Activated CD4-positive, alpha-beta T cell treated with anti-CD3 and anti-CD28 coated beads for 4 hours (primary cell): ENCODE data around the gene SRSF5.

Experiments used
- DNase-seq, 2 donors: peaks; one replicate each; pipeline ENCODE4 v3.0.0-alpha.2; 2020

The SRSF5 gene

DNA sequence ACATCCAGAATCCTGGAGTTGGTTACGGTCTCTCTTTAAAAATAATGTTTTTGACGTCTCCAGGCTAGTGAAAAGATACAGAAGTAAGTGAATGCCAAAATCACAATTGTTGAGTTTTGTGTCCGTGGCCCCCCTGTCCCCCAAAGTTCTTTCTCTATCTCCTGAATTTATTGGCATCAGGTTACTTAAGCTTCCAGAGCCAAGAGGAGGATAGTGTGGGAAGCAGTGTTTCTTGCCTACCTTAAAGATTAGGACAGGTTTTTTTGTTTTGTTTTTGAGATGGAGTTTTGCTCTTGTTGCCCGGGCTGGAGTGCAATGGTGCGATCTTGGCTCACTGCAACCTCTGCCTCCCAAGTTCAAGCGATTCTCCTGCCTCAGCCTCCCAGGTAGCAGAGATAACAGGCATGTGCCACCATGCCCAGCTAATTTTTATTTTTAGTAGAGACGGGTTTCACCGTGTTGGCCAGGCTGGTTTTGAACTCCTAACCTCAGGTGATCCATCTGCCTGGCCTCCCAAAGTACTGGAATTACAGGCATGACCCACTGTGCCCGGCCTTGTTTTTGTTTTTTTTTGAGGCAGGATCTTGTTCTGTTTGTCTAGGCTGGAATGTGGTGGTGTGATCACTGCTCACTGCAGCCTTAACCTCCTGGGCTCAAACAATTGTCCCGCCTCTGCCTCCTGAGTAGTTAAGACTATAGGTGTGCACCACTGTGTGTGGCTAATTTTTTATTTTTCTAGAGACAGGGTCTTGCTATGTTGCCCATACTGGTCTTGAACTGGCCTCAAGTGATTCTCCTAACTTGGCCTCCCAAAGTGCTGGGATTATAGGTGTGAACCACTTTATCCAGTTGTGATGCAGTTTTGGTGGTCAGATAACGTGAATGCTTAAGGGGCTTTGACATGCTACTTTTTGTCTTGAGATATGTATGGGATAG is 5.4 kb downstream of the SRSF5 start:
- DNase-seq, result no peak

DNA sequence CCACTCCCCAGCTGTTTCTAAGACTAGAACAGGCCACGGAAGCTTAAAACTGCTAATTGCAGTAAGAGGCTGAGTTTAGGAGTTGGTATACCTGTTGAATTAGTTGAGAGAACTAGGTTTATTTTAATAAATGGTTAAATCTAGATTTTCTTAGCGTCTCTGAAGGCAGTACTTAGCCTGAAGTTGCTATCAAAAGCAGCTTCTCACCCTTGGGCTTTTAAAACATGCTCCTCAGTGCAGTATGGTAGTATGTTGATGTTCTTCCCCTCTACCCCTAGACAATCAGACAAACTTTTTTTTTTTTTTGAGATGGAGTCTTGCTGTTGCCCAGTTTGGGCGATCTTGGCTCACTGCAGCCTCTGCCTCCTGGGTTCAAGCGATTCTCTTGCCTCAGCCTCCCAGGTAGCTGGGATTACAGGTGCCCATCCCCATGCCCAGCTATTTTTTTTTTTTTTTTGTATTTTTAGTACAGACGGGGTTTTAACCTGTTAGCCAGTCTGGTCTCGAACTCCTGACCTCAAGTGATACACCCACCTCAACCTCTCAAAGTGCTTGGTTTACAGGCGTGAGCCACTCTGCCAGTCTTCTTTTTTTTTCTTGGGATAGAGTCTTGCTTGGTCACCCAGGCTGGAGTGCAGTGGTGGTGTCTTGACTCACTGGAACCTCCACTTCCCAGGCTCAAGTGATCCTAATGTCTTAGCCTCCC is 6.8 kb downstream of the SRSF5 start:
- DNase-seq, result no peak

DNA sequence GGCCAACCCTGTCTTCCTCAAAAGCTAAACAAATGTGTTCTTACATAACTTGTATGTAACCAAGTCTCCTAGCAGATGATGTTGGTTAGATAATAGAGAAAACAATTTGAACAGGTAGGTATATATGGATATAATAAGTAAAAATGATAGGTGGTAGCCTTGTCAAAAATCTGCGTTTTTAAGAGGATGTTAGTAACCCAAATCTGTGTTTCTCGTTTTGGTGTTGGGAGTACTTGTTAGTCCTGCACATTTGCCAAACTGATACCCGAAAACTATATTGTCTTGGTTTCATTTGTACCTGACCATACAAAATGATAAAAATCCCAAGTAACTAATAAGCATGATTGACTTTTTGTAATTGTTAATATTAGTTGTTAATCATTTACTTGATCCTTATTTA is 8.1 kb downstream of the SRSF5 start:
- DNase-seq, result no peak

DNA sequence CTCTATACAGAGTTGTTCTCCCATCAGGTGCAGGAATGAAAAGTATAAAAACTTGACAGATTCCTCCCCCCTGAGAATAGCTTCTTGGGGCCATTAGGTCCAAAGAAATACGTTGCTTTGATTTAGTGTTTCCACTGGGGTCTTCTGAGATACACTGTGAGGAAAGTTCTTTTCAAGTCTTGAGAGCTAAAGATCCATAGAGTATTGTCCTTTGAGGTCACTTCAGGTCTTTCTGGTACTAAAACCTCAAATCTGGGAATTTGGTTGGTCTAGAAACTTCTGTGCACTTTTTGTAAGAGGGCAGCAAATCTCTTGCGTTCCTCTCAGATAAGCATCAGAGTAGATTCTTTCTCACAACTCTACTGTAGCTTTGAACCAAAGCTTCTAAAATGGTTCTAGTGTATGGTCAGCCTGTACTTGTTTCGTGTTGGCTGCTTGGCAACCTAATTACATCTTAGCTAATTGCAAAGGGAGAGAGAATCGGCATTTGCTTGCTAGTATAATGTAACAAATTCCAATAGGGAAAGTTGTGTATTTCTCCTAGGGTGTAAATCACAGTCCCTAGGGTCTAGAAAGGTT is 10.0 kb downstream of the SRSF5 start:
- no peak for DNase-seq

DNA sequence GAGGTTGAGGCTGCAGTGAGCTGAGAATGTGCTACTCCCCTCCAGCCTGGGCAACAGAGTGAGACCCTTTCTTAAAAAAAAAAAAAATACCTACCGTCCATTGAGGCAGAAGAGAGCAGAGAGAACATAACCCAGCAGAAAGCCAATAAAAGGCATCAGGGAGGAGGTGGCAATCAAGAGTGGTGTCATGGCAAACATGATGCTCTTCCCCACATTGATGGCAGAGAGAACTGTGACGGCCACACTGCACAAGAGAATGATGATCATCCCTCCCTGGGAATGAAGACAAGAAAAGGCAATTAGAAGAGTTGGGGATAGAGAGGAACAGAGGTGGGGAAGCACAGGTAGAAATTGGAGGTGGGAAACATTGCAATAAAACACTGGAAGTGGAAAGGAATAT is 12.1 kb downstream of the SRSF5 start:
- DNase-seq, result no peak

DNA sequence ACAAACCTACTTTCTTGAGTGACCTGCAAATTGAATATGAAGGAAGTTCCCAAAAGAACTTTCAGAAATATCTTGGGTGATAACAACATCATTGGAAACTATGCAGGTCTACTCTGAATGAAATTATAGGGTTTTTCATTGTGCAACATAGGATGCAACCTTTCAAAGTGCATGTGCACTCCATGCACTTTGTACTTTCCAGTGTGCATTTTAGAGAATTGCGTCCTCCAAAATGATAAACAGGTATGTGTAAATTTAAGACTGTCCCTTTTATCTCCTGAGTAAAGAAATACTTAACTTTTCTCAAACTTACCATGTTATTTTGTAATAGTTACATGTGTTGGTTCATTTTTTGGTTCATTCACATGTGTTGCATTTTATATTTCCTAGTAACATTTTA is 13.2 kb downstream of the SRSF5 start:
- DNase-seq, result no peak

DNA sequence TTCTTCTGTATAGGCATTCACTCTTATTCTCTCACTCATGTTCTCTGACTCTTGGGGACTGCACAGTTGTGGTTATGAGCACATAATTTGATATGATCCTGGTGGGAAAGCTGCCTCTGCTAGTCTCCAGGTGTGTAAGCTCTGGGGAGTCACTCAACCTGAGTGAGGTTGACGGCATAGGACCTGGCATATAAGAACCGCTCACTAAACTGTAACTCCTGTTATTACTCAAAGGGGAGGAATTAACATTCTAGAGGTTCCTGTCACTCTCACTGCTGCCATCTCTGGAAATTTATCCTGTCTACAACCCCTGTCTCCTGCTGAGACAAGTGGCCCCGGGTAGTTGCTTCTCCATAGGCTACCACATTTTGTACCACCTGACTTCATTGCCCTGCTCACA is 14.0 kb downstream of the SRSF5 start:
- DNase-seq, result no peak

DNA sequence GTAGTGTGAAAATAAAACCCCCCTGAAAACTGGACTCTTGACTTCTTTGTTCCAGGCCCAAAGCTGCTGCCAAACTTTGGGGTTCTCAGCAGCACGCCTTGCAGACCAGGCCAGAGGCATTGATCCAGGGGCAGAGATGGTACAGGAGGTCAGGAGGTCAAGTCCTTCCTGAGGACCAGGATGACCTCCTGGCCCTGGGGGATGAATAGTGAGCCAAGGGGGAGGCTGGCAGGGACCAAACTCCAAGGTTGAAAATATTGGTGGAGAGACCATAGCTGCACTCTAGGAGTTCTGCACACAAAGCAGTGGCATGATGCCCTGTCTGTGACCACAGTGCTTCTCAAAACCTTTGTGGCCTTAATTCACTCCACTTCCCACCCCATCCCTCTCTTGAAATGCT is 18.0 kb downstream of the SRSF5 start:
- DNase-seq, result no peak

DNA sequence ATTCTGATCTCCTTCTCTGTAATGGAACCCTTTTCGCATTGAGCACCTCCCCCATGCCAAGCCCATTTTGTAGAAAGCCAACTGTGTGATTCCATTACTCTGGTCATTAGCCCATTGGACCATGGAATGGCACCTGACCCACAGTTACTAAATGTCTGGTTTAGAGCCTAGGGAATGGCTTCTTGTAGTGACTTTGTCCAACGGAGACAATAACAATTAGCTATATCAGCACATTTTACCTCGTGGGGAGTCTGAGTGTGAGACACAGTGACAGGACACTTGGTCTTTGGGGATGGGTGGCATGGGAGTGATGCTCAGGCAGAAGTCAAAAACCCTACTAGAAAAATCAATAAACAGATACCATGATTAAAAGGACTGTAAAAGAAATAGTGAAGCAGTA is 19.7 kb downstream of the SRSF5 start:
- DNase-seq, result no peak

DNA sequence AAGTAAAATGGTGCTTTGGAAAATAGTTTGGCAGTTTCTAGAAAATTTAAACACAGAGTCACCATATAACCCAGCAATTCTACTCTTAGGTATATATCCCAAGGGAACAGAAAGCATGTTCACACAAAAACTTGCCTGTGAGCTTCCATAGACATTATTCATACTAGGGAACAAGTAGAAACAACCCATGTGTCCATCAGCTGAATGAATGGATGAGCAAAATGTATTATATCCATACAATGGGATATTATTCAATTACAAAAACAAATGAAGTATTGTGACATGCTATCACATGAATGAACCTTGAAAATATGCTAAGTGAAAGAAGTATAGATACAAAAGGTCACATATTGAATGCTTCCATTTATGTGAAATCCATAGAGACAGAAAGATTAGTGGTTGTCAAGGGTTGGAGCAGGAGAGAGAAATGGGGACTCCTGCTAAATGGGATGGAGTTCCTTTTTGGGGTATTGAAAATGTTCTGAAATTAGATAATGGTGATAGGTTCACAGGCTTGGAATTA is 22.2 kb downstream of the SRSF5 start:
- DNase-seq, result no peak

DNA sequence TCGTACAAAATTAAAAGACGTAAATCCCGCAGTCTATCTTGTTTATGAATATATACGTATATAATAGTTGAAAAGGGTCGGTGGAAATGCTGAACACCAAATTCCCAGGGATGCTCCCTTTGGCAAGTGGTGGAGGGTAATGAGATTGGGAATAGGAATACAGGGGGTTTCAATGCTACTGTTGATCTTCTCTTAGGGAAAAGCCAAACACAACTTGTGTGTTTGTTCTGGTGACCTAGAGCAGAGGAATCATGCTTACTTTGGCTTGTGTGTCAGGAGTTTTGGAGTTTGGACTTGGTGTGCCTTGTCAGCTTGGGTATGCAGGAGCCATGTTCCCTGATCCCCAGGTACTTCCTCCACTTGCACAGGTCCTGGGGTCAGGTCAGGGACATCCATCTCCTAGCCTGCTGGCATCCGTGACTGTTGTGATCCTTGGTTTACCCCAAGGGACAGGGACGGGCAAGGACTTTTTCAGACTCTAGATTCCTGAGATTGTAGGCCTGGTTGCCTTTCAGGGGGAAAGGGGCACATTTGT is 26.0 kb downstream of the SRSF5 start:
- DNase-seq, result no peak

DNA sequence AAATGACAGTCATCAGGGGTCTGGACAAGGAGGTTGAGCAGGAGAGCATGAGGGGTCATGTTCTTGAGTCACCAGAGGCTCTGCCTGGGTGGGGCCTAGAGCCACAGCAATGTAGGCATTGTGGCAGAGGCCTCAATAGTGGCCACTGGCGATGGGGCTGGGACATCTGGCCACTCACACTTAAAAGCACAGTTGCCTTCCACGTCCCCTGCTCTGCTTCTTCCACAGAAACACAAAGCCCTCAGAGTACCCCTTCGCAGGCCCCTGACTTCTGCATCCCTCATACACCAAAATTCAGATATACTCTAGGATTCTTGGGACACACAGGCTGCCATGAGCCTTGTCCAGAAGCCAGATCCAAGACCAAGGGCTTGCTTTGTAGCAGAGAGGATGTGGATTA is 27.8 kb downstream of the SRSF5 start:
- DNase-seq, result no peak

DNA sequence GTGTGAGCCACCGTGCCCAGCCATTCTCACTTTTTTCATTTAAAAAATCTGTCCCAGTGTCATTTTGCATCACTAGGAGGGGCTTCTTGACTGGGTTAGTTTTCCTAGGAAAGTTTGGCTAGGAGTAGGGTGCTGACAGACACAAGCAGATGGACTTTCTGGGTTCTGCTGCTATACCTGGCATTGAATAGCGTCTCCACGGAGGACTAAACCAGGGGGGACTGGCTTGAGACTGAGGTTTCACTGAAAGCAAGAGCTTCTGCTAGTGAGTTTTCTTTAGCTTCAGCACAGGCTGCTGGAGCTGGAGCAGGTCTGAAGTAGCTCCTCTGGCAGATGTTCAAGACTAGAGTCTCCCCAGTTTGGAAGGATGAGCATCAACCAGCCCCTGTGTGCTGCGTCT is 28.7 kb downstream of the SRSF5 start:
- no peak for DNase-seq

DNA sequence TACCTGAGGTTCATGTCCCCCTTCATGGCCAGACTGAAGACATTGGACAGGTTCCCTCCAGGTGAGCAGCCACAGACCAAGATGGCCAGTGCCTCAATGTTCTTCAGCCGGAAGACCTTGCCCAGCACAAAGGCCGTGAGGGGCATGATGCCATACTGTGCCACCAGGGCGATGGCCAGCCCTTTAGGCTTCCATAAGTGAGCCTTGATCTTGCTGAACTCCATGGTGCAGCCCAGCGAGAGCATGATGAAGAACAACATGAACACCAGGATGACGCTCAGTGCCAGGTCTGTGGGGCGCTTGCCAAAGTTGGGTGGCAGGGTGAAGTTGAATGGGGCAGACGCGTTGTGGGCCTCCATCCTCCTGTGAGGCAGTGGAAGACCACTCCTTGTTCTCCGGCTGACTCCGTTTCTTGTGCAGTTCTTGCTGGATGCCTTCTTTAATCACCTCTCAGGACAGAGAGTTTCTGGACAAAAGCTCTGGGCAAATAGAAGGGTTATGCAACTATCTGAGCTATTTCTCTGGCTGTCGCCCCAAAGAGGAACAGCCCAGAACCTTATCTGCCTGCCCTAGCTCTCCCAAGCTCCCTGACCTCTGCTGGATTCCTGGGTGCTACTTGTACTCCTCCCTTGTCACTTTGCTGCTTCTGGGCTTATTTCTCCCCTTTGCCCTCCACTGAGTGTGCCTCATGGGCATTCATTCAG is 30.0 kb downstream of the SRSF5 start, which contains the start of gene SLC10A1:
Gene SLC10A1, minus strand, starts transcription at position 445 of the 704 bp plus-strand sequence. Its CDS starts 86 bp downstream, at position 359.
- DNase-seq, result no peak

DNA sequence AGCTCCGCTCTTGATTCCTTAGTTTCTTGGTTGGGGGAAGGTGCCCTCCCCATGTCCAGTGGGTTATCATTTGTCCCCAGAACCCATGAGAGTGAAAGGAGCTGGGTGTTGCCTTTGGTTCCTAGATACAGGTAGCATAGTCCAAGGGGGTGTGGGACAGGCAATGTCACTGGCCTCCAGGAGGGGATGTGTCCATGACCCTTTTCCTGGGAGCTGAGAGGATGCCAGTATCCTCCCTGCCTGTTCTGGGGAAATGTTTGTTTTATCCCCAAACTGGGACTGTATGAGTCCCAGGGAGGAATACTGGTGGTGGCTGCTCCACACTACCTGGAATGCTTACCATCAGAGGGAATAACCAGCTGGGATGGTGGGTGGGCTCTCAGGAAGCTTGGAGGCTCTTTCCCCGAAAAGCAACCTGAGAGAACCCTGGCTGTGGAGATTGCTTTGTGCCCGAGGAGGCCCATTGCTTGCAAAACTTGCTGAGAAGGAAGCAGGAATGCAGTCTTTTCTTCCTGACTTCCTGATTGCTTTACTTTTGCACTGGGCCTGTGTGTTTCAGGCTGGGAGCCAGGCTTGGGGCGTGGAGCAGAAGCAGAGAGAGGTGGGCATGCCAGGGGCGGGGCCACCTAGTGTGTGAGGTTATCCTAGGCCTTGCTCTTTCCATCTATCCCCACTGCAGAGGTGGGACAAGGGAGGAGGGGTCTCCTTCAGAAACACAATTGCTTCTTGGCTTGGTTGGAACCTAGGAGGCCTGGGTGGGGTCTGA is 30.8 kb downstream of the SRSF5 start:
- no peak for DNase-seq

DNA sequence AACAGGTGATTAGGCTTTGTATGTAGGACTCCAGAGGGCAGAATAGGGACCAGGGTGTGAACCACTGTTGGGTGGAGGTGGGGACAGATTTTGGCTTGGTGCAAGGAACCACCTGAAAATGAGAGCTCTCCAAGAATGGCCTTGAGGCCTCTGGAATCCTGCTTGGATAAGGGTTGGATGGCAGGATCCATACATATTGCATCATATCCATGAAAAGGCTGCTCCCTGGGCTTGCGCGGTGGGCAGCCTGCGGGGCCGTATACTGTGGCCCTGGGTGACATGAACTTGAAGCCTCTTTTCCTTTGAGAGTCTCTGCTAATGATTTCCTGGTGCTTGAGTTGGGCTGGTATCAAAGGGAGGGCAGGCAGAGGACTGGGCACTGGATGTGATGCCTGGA is 31.4 kb downstream of the SRSF5 start:
- DNase-seq, result no peak

DNA sequence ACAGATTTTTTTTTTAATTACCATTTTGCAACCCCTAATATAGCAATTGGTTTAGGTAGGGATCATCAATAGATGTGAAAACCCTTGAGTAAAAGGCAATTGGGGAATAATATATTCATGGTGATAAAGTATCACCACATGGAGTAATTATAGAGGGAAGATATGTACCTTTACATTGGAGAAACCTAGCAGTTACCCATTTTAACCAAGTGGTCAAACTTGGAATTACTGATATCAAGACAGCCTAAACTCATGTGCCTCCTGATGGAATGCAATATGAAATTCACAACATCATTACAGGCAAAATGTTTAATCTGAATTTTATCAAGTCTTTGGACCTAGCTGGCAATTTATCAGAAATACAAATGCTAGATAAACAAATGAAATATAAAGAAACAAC is 36.8 kb downstream of the SRSF5 start:
- no peak for DNase-seq

DNA sequence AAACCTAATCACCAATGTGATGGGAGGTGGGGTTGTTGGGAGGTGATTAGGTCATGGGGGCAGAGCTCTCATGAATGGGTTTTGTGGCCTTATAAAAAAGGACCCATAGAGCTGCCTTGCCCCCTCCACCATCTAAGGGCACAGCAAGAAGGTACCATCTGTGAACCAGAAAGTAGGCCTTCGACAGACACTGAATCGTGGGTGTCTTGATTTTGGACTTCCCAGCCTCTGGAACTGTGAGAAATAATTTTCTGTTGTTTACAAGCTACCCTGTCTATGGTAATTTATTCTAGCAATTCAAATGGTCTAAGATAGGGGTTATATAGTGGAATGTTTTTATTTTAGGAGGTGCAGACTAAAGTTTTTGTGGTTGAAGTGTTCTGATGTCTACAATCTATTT is 38.0 kb downstream of the SRSF5 start:
- DNase-seq, result no peak

DNA sequence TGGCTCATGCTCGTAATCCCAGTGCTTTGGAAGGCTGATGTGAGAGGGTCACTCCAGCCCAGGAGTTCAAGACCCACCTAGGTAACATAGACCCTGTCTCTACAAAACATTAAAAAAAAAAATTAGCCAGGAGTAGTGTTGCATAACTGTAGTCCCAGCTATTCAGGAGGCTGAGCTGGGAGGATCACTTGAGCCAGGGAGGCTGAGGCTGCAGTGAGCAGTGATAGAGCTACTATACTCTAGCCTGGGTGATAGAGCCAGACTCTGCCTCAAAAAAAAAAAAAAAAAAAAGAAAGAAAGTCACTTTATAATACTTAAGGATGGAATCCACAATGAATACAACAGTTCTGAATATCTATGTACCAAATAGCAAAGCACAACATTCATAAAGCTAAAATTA is 40.2 kb downstream of the SRSF5 start:
- DNase-seq, result no peak

DNA sequence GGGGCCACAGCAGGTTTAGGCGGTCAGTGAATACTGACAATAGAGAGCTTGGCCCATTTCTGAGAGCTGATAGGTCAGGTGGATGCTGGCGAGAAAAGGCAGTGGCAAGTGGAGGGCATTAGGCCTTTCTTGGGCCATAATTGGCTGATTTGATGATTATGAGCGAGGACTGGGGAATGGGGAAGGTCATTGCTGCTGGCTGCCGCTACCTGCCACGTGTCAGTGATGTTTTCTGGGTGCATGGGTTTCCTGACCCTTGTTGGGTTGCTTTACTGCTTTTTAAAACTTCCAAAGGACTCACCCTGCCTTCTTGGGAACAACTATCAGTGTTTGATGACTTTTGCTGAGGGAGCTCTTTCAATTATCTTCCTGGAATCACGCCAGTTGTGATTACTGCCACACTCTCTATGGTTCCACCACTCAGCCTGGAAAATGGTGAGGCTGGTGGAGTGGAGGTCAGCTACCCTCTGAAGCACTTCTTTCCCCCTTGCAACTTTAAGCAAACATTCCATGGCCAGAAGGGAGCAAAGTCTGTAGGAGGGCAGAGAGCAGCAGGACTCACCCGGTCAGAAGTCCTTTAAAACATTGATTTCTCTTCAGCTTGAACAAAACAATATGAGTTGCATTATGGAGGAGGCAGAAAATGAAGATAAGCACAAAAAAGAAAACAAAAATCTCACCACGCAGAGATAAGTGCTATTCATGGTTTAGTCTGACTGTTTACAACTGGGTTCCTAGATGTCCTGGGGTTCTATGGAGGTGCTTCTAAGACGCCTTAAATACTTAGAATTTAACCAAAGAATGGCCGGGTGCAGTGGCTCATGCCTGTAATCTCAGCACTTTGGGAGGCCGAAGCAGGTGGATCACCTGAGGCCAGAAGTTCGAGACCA is 42.2 kb downstream of the SRSF5 start:
- no peak for DNase-seq
